ENCODE data around the gene ARFGAP2. TPM values are rescaled to one million over a fixed set of nuclear protein-coding genes. Genes with fewer than 3 reads are reported as not detected.

ARFGAP2 gene
- polyA plus RNA-seq, 1 experiment: 58.1 TPM

DNA sequence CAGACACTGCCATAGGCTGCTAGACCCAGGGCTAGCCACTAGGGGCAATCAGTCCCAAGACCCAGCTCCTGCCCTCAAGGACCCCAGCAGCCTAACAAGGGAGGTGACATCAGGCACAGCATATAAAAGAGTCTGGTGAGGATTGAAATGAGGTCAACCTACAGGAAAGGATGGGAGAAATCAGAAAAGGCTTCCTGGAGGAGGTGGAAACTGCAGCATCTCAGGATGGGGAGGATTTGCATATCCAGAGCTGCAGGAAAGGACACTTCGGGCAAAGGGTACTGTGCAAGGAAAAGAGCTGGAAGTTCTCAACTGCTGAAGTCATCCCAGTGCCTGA, 2.9 kb upstream of the ARFGAP2 start:
- DNase-seq (ENCODE audit: low read depth): no peak
- peaks cover 17% of the 10 kb centered on the region for H3K36me3 ChIP-seq (ENCODE audit: control insufficient read depth, insufficient read depth, low read length)
- ChIA-PET CTCF (interaction anchor here (0.6 to 5.5 kb wide), 15 partner anchors 9 to 189 kb away, joined by 3 to 55 read pairs (median 4); partner anchors contain the start of genes ACP2 and NR1H3), POLR2A (no interaction called here)
- TF ChIP-seq, protein P1, sequence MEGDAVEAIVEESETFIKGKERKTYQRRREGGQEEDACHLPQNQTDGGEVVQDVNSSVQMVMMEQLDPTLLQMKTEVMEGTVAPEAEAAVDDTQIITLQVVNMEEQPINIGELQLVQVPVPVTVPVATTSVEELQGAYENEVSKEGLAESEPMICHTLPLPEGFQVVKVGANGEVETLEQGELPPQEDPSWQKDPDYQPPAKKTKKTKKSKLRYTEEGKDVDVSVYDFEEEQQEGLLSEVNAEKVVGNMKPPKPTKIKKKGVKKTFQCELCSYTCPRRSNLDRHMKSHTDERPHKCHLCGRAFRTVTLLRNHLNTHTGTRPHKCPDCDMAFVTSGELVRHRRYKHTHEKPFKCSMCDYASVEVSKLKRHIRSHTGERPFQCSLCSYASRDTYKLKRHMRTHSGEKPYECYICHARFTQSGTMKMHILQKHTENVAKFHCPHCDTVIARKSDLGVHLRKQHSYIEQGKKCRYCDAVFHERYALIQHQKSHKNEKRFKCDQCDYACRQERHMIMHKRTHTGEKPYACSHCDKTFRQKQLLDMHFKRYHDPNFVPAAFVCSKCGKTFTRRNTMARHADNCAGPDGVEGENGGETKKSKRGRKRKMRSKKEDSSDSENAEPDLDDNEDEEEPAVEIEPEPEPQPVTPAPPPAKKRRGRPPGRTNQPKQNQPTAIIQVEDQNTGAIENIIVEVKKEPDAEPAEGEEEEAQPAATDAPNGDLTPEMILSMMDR (IDR thresholded peaks at IDR 0.05; ENCODE audit: insufficient read depth, low read depth, low read length): peak; percentile 71
- no peaks in the 10 kb centered on the region for H3K27me3 ChIP-seq (ENCODE audit: control insufficient read depth, insufficient read depth, low read length)
- no peak overlapping the region for H3K4me3 ChIP-seq (ENCODE audit: low read depth, low read length)

DNA sequence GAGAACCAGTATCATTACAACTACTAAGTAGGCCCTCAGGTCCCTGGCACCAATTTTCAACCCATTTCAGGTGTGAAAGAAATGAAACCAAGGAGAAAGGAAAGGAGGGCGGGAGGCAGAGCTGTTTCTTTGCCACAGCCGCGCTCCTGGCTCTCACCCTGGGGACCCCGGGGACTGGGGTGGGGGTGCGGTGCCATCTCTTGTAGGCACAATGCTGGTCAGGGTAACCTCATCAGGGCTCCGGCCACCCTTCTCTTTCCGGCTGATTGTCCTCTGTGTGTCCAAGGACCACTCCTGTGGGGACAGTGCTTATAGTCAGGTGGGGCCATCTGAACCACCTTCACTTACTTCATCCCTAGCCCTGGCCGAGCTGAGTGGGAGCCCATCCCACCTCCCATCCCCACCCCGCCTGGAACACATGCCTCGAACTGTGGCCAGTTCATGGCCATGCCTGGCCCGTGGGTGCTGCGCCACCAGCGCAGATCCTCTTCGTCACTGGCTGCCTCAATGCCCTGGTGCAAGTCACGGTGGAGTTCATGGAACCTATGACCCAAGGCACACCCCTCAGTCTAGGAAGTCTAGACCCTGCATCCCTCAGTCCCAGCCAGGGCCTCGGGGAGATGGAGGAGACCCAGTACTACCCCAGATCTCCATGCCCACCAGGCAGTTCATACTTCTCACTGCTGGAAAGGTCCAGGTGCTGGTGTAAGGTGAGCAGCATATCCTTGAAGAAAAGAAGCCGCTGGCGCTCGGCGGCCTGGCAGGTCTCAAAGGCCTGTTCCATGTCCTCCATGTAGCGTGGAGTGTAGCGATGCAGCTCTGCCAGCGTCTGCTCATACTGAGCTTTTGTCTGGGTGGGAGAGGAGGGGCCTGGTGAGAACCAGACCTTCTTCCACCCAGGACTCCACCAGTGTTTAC, 2.3 kb upstream of the ARFGAP2 start:
- no peak overlapping the region for H3K4me3 ChIP-seq (ENCODE audit: low read depth, low read length)
- H3K27me3 ChIP-seq (ENCODE audit: control insufficient read depth, insufficient read depth, low read length): no peaks in the 10 kb centered on the region
- H3K36me3 ChIP-seq (ENCODE audit: control insufficient read depth, insufficient read depth, low read length): peaks cover 15% of the 10 kb centered on the region
- no peak for DNase-seq (ENCODE audit: low read depth)
- TF ChIP-seq, protein P1 (IDR thresholded peaks at IDR 0.05; ENCODE audit: insufficient read depth, low read depth, low read length): no peak
- CTCF ChIA-PET: interaction anchor here (0.5 to 5.5 kb wide), 24 partner anchors 9 to 295 kb away, joined by 3 to 55 read pairs (median 5); partner anchors contain the start of genes ACP2, DDB2 and NR1H3
- POLR2A ChIA-PET: no interaction called here

DNA sequence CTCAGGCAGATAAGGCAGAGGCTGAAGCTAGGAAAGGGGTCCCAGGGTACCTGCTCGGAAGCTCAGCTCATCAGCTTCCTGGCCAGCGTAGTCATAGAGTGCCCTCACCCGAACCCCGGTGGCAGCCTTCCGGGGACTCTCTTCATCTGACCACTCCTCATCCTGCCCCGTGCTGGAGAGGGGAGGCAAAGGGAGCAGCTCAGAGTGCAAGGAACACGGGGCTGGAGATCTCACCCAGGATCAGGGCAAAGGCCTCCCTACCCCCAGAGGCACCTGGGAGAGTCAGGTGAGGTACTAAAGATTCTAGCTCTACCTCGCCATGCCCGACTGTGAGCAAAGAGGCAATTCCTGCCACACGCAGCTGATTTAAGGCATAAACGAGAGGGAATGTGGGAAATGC, 1.6 kb upstream of the ARFGAP2 start:
- peaks cover 17% of the 10 kb centered on the region for H3K36me3 ChIP-seq (ENCODE audit: control insufficient read depth, insufficient read depth, low read length)
- no peak for DNase-seq (ENCODE audit: low read depth)
- ChIA-PET POLR2A (no interaction called here), CTCF (interaction anchor here (0.8 to 5.5 kb wide), 20 partner anchors 7 to 258 kb away, joined by 3 to 55 read pairs (median 6); partner anchors contain the start of genes ACP2, DDB2 and NR1H3)
- TF ChIP-seq, protein P1 (IDR thresholded peaks at IDR 0.05; ENCODE audit: insufficient read depth, low read depth, low read length): no peak
- no peak overlapping the region for H3K4me3 ChIP-seq (ENCODE audit: low read depth, low read length)
- H3K27me3 ChIP-seq (ENCODE audit: control insufficient read depth, insufficient read depth, low read length): no peaks in the 10 kb centered on the region

DNA sequence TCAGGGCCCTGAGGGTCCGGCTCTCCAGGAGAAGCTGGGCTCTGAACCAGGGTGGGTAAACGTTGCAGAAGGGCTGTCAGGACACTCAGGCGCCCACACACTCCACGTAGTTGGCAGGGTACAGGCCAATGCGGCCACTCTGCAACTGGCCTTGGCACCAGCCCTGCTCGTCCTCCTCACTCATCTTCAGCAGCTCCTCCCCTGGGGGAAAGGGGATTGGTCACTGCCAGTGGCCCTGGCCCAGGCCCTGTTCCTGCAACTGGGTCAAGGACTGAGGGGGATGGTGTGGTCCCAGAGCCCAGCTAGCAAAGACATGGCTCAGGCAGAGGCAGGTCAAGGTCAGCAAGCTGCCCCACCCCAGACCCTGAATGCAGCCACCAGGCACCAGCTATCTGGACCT, 1.2 kb upstream of the ARFGAP2 start:
- no peaks in the 10 kb centered on the region for H3K27me3 ChIP-seq (ENCODE audit: control insufficient read depth, insufficient read depth, low read length)
- POLR2A ChIA-PET: no interaction called here
- H3K4me3 ChIP-seq (ENCODE audit: low read depth, low read length): no peak overlapping the region
- peaks cover 19% of the 10 kb centered on the region for H3K36me3 ChIP-seq (ENCODE audit: control insufficient read depth, insufficient read depth, low read length)
- TF ChIP-seq, protein P1 (IDR thresholded peaks at IDR 0.05; ENCODE audit: insufficient read depth, low read depth, low read length): no peak
- DNase-seq (ENCODE audit: low read depth): no peak
- CTCF ChIA-PET: interaction anchor here (0.8 to 5.5 kb wide), 20 partner anchors 8 to 258 kb away, joined by 3 to 55 read pairs (median 5); partner anchors contain the start of genes ACP2, DDB2 and NR1H3

- TF ChIP-seq, protein P1 (IDR thresholded peaks at IDR 0.05; ENCODE audit: insufficient read depth, low read depth, low read length): peak; percentile 73
- Histone ChIP-seq H3K36me3 (ENCODE audit: control insufficient read depth, insufficient read depth, low read length) (peaks cover 24% of the 10 kb centered on the region), H3K4me3 (ENCODE audit: low read depth, low read length) (peak overlapping the region; percentile 63), H3K27me3 (ENCODE audit: control insufficient read depth, insufficient read depth, low read length) (no peaks in the 10 kb centered on the region)
- CTCF ChIA-PET: interaction anchor here (0.6 to 5.5 kb wide), 21 partner anchors 8 to 257 kb away, joined by 3 to 55 read pairs (median 6); partner anchors contain the start of genes ACP2, DDB2 and NR1H3
- POLR2A ChIA-PET: interaction anchor here (0.6 kb wide), 1 partner anchor 80 kb away, joined by 3 read pairs; no protein-coding TSS in a partner anchor
- no peak for DNase-seq (ENCODE audit: low read depth)
Measured at GRCh38 chr11:47177229-47177845, 658 bp upstream of the ARFGAP2 start.

Data from BJ (cell line).